Upper lobe of left lung (tissue), 4 donors: ENCODE data around the gene GRB7.

Source experiments
- POLR2A ChIP-seq, 4 donors: fragments of 450-650 bp; IDR thresholded peaks; one replicate each; pipeline ENCODE4 v1.5.1; 2016 to 2017; ENCODE audit warnings: antibody characterized with exemption in 4 of 4, mild to moderate bottlenecking in 2 of 4
- TF ChIP-seq, protein P1 (sequence below), 6 experiments: fragments of 450-650 bp in 4 of 6; fragments of 200-600 bp in 2 of 6; sonication (generic) in 2 of 6; IDR thresholded peaks; one replicate each; pipeline ENCODE4 v1.5.1; 2016 to 2019; ENCODE audit warnings: antibody characterized with exemption in 6 of 6

DNA sequence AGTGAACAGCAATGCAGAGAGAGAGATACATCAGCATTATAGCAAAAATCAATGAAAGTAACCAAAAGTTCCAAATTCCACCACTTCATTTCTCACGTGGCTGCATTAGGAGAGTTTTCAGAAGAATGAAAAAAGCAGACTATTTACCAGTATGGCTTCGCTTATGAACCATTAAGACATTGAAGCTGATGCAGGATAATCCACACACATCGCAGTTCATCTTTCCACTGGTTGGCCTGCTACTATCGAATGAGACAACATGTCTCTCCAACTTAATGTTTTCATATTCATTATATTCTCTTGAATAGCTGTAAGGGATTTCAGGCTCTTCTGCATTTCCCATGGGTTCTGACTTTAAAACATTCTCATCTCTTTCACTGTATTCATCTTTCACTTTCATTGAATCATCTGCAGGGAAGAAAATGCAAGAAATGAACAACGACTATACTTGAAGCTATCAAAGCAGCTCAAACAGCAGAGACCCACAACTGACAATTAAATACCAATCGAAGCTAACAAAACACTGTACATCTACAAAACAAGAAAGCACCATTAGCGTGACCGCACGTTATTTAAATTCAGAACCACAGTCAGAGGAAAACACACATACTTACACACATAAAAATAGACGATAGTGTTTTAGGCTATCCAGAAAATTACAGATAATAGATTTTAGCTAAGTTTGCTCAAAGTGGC lies 54.9 kb downstream of the GRB7 start:
- TF ChIP-seq, protein P1, sequence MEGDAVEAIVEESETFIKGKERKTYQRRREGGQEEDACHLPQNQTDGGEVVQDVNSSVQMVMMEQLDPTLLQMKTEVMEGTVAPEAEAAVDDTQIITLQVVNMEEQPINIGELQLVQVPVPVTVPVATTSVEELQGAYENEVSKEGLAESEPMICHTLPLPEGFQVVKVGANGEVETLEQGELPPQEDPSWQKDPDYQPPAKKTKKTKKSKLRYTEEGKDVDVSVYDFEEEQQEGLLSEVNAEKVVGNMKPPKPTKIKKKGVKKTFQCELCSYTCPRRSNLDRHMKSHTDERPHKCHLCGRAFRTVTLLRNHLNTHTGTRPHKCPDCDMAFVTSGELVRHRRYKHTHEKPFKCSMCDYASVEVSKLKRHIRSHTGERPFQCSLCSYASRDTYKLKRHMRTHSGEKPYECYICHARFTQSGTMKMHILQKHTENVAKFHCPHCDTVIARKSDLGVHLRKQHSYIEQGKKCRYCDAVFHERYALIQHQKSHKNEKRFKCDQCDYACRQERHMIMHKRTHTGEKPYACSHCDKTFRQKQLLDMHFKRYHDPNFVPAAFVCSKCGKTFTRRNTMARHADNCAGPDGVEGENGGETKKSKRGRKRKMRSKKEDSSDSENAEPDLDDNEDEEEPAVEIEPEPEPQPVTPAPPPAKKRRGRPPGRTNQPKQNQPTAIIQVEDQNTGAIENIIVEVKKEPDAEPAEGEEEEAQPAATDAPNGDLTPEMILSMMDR (IDR thresholded peaks at IDR 0.05): no peak
- TF ChIP-seq POLR2A (IDR thresholded peaks at IDR 0.05): no peak
